B cell (primary cell): ENCODE data around the gene MBIP.

Experiments used
- CTCF ChIP-seq: fragments of 200-600 bp; IDR thresholded peaks from one replicate; pipeline ENCODE4 v1.8.0; 2022; ENCODE audit warnings: antibody characterized with exemption, mild to moderate bottlenecking
- EZH2 ChIP-seq: IDR thresholded peaks from 2 replicates; pipeline ENCODE4 v1.6.1; 2012; ENCODE audit warnings: borderline replicate concordance, low read depth, mild to moderate bottlenecking, moderate library complexity, low read length; ENCODE audit not compliant: insufficient read depth, poor library complexity, severe bottlenecking

GRCh38 chr14:36260970-36261640 is 59.3 kb downstream of the MBIP start:
- no peak for TF ChIP-seq CTCF
- TF ChIP-seq EZH2: no peak
